PFSK-1 (cell line): ENCODE measurements around the gene KREMEN2.

Source experiments
- FOXP2 ChIP-seq: optimal IDR thresholded peaks from 2 replicates; pipeline ENCODE3; 2011; ENCODE audit warnings: borderline replicate concordance, control low read depth, inconsistent platforms; ENCODE audit not compliant: insufficient read depth; ENCODE audit errors: extremely low read length, extremely low read depth
- POLR2AphosphoS5 ChIP-seq: IDR thresholded peaks from 2 replicates; pipeline ENCODE4 v1.6.1; 2012; ENCODE audit warnings: low read depth, mild to moderate bottlenecking, control low read depth, low read length, moderate library complexity
- SIN3A ChIP-seq: IDR thresholded peaks from 2 replicates; pipeline ENCODE4 v1.6.1; 2012; ENCODE audit warnings: mild to moderate bottlenecking, low read length, moderate library complexity, borderline replicate concordance; ENCODE audit not compliant: insufficient read depth
- TAF1 ChIP-seq: IDR thresholded peaks from 2 replicates; pipeline ENCODE4 v1.6.1; 2012; ENCODE audit warnings: low read length, control low read depth, borderline replicate concordance; ENCODE audit not compliant: insufficient read depth
- TF ChIP-seq, protein P1 (sequence below), 2 experiments: IDR thresholded peaks; 2 replicates each; pipeline versions ENCODE4 v1.6.1 to v1.8.0; 2011 to 2012; ENCODE audit warnings: low read depth in 2 of 2, low read length in 2 of 2, control low read depth in 1 of 2, inconsistent platforms in 1 of 2, mild to moderate bottlenecking in 1 of 2, moderate library complexity in 1 of 2; ENCODE audit not compliant: insufficient read depth in 1 of 2

DNA sequence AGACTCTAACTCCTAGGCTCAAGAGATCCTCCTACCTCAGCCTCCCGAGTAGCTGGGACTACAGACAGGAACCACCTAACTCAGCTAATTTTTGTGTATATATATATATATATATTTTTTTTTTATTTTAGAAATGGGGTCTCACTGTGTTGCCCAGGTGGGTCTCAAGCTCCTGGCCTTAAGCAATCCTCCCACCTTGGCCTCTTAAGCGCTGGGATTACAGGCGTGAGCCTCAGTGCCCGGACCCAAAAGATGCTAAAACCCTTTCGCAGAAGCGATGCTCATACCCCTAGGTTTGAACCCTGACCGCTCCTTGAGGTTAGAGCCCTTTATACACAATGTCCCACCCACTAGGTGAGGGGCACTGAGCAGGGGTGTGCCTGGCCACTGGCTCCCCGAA is 46.4 kb downstream of the KREMEN2 start:
- no peak for TF ChIP-seq TAF1
- TF ChIP-seq, protein P1, sequence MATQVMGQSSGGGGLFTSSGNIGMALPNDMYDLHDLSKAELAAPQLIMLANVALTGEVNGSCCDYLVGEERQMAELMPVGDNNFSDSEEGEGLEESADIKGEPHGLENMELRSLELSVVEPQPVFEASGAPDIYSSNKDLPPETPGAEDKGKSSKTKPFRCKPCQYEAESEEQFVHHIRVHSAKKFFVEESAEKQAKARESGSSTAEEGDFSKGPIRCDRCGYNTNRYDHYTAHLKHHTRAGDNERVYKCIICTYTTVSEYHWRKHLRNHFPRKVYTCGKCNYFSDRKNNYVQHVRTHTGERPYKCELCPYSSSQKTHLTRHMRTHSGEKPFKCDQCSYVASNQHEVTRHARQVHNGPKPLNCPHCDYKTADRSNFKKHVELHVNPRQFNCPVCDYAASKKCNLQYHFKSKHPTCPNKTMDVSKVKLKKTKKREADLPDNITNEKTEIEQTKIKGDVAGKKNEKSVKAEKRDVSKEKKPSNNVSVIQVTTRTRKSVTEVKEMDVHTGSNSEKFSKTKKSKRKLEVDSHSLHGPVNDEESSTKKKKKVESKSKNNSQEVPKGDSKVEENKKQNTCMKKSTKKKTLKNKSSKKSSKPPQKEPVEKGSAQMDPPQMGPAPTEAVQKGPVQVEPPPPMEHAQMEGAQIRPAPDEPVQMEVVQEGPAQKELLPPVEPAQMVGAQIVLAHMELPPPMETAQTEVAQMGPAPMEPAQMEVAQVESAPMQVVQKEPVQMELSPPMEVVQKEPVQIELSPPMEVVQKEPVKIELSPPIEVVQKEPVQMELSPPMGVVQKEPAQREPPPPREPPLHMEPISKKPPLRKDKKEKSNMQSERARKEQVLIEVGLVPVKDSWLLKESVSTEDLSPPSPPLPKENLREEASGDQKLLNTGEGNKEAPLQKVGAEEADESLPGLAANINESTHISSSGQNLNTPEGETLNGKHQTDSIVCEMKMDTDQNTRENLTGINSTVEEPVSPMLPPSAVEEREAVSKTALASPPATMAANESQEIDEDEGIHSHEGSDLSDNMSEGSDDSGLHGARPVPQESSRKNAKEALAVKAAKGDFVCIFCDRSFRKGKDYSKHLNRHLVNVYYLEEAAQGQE (IDR thresholded peaks at IDR 0.05; ENCODE audit: insufficient read depth in 1 of 2, low read depth in 2 of 2, low read length in 2 of 2), result no peak
- TF ChIP-seq SIN3A, result no peak
- no peak for TF ChIP-seq POLR2AphosphoS5
- no peak for TF ChIP-seq FOXP2
